T-helper 2 cell treated with Interferon-gamma antibody and Interleukin-4, amounts not matched to agents 5 μg/mL and 100 μg/mL, for 36 hours (primary cell): ENCODE measurements around the gene HS3ST5.
"Not testable (repeated sequence)": the region's sequence is repeated elsewhere in the genome, so short reads cannot be mapped to it uniquely, and the experiment has no call there.

Source experiments
- DNase-seq: peaks from one replicate; pipeline ENCODE4 v3.0.0; 2021; ENCODE audit warnings: low spot score
- H3K27ac Mint-ChIP-seq: one replicate; pipeline ENCODE4 v1.8.0; 2021; ENCODE audit warnings: mild to moderate bottlenecking, mixed read lengths
- H3K27me3 Mint-ChIP-seq: one replicate; pipeline ENCODE4 v1.8.0; 2021; ENCODE audit warnings: low read depth, mixed read lengths
- H3K36me3 Mint-ChIP-seq: one replicate; pipeline ENCODE4 v1.8.0; 2021; ENCODE audit warnings: low read depth, mixed read lengths
- H3K4me1 Mint-ChIP-seq: one replicate; pipeline ENCODE4 v1.8.0; 2021; ENCODE audit warnings: low read depth, mixed read lengths
- H3K4me3 Mint-ChIP-seq: one replicate; pipeline ENCODE4 v1.8.0; 2022; ENCODE audit warnings: mild to moderate bottlenecking, moderate library complexity, mixed read lengths
- H3K9me3 Mint-ChIP-seq: one replicate; pipeline ENCODE4 v1.8.0; 2021; ENCODE audit warnings: mixed read lengths

Gene HS3ST5

DNA sequence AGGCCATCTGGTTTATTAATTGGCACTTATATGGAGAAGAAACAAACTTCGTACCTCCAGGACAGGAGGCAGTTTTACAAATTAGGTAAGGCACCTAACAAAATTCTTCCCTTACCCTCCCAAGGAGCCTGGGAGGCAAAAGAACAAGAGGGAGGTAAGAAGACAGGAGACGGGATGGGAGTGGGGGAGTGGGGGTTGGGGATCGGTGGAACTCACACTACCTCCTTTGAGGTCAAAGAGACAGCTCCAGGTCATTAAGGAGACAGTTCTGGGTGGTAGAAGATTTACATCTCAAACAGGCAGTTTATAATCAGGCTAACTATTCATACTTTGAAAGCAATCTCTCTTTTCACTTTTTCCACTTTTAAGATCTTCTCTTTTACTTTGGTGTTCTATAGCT is 259.6 kb downstream of the HS3ST5 start:
- no peak overlapping the region for H3K4me3 Mint-ChIP-seq
- H3K9me3 Mint-ChIP-seq = no peaks in the 10 kb centered on the region
- H3K4me1 Mint-ChIP-seq = no peaks in the 10 kb centered on the region
- DNase-seq = no peak
- H3K27me3 Mint-ChIP-seq = peaks cover 2% of the 10 kb centered on the region
- no peak overlapping the region for H3K27ac Mint-ChIP-seq
- H3K36me3 Mint-ChIP-seq = no peaks in the 10 kb centered on the region

DNA sequence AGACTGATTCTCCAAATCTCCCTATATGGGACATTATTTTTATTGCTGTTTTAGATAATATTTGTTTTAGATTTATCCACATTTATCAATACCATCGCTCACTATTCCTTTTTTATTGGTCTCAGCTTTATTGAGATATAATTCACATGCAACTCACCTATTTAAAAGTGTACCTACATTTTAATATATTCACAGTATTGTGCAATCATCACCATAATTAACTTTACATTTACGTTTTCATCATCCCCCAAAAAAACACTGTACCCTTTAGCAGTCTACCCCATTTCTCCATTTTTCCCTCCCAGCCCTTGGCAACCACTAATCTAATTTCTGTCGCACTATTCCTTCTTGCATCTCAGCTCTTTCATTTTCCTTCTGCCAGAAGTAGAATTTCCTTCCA is 261.1 kb downstream of the HS3ST5 start:
- Mint-ChIP-seq H3K27me3 (peaks cover 2% of the 10 kb centered on the region), H3K4me1 (peaks cover under 1% of the 10 kb centered on the region), H3K36me3 (no peaks in the 10 kb centered on the region), H3K4me3 (no peak overlapping the region), H3K9me3 (no peaks in the 10 kb centered on the region), H3K27ac (no peak overlapping the region)
- no peak for DNase-seq

GRCh38 chr6:114080891-114081510 is 261.8 kb downstream of the HS3ST5 start:
- DNase-seq = no peak
- Mint-ChIP-seq H3K4me3 (no peak overlapping the region), H3K4me1 (peaks cover 5% of the 10 kb centered on the region), H3K36me3 (no peaks in the 10 kb centered on the region), H3K9me3 (no peaks in the 10 kb centered on the region), H3K27ac (no peak overlapping the region), H3K27me3 (peaks cover 5% of the 10 kb centered on the region)

- not testable (repeated sequence) for H3K36me3 Mint-ChIP-seq, H3K27ac Mint-ChIP-seq, DNase-seq, H3K9me3 Mint-ChIP-seq, H3K4me3 Mint-ChIP-seq, H3K4me1 Mint-ChIP-seq, H3K27me3 Mint-ChIP-seq
Measured at GRCh38 chr6:114080410-114080809, 262.4 kb downstream of the HS3ST5 start.

- no peak for DNase-seq
- H3K9me3 Mint-ChIP-seq = no peaks in the 10 kb centered on the region
- H3K4me3 Mint-ChIP-seq = no peak overlapping the region
- H3K27me3 Mint-ChIP-seq = peaks cover 2% of the 10 kb centered on the region
- H3K36me3 Mint-ChIP-seq = no peaks in the 10 kb centered on the region
- no peak overlapping the region for H3K27ac Mint-ChIP-seq
- peaks cover 8% of the 10 kb centered on the region for H3K4me1 Mint-ChIP-seq
Measured at GRCh38 chr6:114075777-114076176, 267.0 kb downstream of the HS3ST5 start.

DNA sequence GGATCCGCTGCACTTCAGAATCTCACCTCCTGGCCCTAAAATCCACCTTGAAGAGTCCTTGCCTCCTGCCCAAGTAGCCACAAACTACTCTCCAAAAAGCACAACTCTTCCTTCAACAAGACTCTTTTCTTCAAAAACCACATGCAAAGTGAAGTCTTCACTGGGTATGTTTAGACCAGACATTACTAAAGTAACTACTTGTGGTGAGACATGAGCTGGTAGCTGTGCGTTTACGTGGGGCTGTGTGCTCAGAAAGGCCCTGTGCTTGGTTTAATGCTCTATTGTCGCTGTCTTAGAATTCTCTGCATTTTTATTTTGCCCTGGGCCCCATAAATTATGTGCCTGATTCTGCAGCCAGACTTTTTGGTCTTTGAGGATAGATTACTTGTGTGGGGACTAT is 267.5 kb downstream of the HS3ST5 start:
- H3K27ac Mint-ChIP-seq = no peak overlapping the region
- H3K4me1 Mint-ChIP-seq = peaks cover 8% of the 10 kb centered on the region
- DNase-seq = no peak
- no peaks in the 10 kb centered on the region for H3K36me3 Mint-ChIP-seq
- no peak overlapping the region for H3K4me3 Mint-ChIP-seq
- H3K9me3 Mint-ChIP-seq = no peaks in the 10 kb centered on the region
- H3K27me3 Mint-ChIP-seq = peaks cover 2% of the 10 kb centered on the region

DNA sequence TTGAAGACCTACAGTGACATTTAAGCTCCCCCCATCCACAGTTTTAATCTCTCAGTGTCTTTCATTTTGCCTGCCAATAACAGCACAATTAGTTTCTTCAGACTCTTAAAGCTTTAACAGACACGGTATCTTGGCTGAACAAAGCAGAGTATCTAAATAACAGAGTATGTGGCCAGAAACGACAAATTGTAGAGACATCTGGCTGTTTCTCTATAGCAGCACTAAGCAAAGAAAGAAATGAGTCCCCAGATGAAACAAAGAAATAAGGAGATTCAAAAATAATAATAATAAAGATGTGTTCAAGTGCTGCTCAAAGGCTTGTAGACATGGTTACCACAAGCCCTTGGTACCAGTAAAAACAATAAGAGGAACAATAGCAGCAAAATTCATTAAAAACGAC is 274.1 kb downstream of the HS3ST5 start:
- no peaks in the 10 kb centered on the region for H3K36me3 Mint-ChIP-seq
- peaks cover 7% of the 10 kb centered on the region for H3K27me3 Mint-ChIP-seq
- no peaks in the 10 kb centered on the region for H3K4me1 Mint-ChIP-seq
- H3K4me3 Mint-ChIP-seq = no peak overlapping the region
- no peaks in the 10 kb centered on the region for H3K9me3 Mint-ChIP-seq
- no peak overlapping the region for H3K27ac Mint-ChIP-seq
- no peak for DNase-seq

- Mint-ChIP-seq H3K27ac (no peak overlapping the region), H3K27me3 (peaks cover 7% of the 10 kb centered on the region), H3K9me3 (no peaks in the 10 kb centered on the region), H3K4me1 (no peaks in the 10 kb centered on the region), H3K4me3 (no peak overlapping the region), H3K36me3 (no peaks in the 10 kb centered on the region)
- DNase-seq = no peak
Measured at GRCh38 chr6:114068116-114068515, 274.7 kb downstream of the HS3ST5 start.

- no peaks in the 10 kb centered on the region for H3K4me1 Mint-ChIP-seq
- H3K27me3 Mint-ChIP-seq = peaks cover 7% of the 10 kb centered on the region
- DNase-seq = no peak
- no peak overlapping the region for H3K27ac Mint-ChIP-seq
- no peaks in the 10 kb centered on the region for H3K36me3 Mint-ChIP-seq
- no peaks in the 10 kb centered on the region for H3K9me3 Mint-ChIP-seq
- H3K4me3 Mint-ChIP-seq = no peak overlapping the region
Measured at GRCh38 chr6:114064862-114065261, 278.0 kb downstream of the HS3ST5 start.

GRCh38 chr6:114063956-114064355 is 278.9 kb downstream of the HS3ST5 start:
- no peak for DNase-seq
- no peaks in the 10 kb centered on the region for H3K9me3 Mint-ChIP-seq
- no peak overlapping the region for H3K4me3 Mint-ChIP-seq

DNA sequence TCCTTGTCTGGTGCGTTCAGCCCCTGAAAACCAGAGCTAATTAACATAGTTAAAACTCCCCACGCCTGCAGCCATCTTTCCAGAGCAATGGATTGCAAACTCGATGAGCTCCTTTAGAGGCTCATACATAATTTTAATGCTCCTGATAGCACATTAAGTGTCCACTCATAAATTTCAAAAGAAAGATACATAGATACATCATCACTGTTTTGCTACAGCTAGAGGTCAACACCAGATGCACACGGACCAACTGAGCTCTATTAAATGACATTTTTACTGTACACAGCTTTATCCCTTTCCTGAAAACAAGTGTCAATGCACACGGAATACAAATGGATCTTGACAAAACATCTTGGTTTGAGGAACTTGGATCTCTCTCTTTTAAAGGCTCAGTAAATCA is 280.6 kb downstream of the HS3ST5 start:
- H3K9me3 Mint-ChIP-seq = no peaks in the 10 kb centered on the region
- peaks cover 7% of the 10 kb centered on the region for H3K27me3 Mint-ChIP-seq
- H3K36me3 Mint-ChIP-seq = no peaks in the 10 kb centered on the region
- no peak overlapping the region for H3K4me3 Mint-ChIP-seq
- DNase-seq = no peak
- H3K4me1 Mint-ChIP-seq = no peaks in the 10 kb centered on the region
- no peak overlapping the region for H3K27ac Mint-ChIP-seq

More at GRCh38 chr6:114063956-114064355, 278.9 kb downstream of the HS3ST5 start:
- H3K36me3 Mint-ChIP-seq = no peaks in the 10 kb centered on the region
- no peak overlapping the region for H3K27ac Mint-ChIP-seq
- no peaks in the 10 kb centered on the region for H3K4me1 Mint-ChIP-seq
- H3K27me3 Mint-ChIP-seq = peaks cover 7% of the 10 kb centered on the region

GRCh38 chr6:114061741-114062140 is 281.1 kb downstream of the HS3ST5 start:
- H3K4me1 Mint-ChIP-seq = no peaks in the 10 kb centered on the region
- H3K27me3 Mint-ChIP-seq = peaks cover 7% of the 10 kb centered on the region
- no peaks in the 10 kb centered on the region for H3K36me3 Mint-ChIP-seq
- no peak for DNase-seq
- H3K9me3 Mint-ChIP-seq = no peaks in the 10 kb centered on the region
- H3K4me3 Mint-ChIP-seq = no peak overlapping the region
- no peak overlapping the region for H3K27ac Mint-ChIP-seq

DNA sequence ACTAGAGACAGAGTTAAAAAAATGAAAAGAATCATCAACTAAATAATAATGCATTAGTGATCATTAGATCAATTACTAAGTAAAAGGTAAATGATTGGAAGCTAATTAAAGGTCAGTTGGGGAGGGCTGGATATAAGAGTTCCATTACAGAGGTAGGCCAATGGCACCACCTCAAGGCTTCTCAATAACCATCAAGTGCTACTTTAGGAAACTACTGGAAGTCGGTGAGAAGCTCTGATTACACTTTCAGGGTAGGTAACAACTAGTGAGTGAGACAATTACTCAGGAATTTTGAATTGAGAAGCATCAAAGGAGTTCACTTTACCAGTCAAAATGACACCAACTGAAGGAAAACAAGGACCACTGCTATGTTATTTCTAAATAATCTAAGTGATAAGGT is 281.7 kb downstream of the HS3ST5 start:
- Mint-ChIP-seq H3K27me3 (peaks cover 7% of the 10 kb centered on the region), H3K9me3 (no peaks in the 10 kb centered on the region), H3K4me3 (no peak overlapping the region), H3K27ac (no peak overlapping the region), H3K4me1 (no peaks in the 10 kb centered on the region), H3K36me3 (no peaks in the 10 kb centered on the region)
- no peak for DNase-seq

DNA sequence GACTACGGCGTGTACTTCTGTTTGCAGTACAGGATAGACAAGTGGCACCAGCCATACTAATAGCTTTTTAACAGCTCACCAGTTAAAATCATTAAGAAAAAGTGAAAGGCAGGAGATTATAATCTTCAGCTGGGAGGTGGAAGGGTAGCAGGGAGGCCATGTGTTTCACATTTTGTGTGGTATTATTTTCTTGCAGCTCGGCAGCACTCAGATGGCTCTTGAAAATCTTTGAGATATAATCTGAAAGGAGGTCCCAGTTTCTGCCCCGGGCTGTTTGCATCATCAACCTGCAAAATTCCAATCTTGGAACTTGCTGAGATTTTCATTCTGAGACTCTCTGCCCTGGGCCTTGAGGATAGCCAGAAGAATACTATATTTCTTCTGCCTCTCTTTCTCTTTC is 284.4 kb downstream of the HS3ST5 start:
- Mint-ChIP-seq H3K4me3 (no peak overlapping the region), H3K4me1 (no peaks in the 10 kb centered on the region), H3K27me3 (no peaks in the 10 kb centered on the region), H3K9me3 (no peaks in the 10 kb centered on the region), H3K27ac (no peak overlapping the region), H3K36me3 (no peaks in the 10 kb centered on the region)
- DNase-seq = no peak

DNA sequence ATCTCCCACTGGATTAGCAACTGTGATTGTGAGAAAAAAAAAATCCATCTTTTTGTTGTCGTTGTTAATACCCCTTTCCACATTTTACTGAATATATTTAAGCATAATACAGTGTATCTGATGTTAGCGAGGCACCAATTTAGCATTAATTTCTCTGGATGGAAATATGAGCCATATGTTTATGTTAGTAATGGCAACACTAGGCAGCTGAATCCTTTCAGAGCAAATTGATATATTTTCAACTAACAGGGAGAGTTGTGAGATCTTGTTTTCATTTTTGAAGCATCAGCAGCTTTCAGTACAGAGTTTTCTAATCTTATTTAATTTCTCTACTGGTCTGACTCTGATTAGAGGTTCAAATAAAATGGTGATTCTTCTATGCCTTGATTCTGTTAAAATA is 287.1 kb downstream of the HS3ST5 start:
- Mint-ChIP-seq H3K9me3 (no peaks in the 10 kb centered on the region), H3K27ac (no peak overlapping the region), H3K27me3 (no peaks in the 10 kb centered on the region), H3K4me3 (no peak overlapping the region), H3K36me3 (no peaks in the 10 kb centered on the region), H3K4me1 (no peaks in the 10 kb centered on the region)
- DNase-seq = no peak
